ENCODE data around the gene COQ10A.
"Not testable (repeated sequence)": the region's sequence is repeated elsewhere in the genome, so short reads cannot be mapped to it uniquely, and the experiment has no call there.

The COQ10A gene

DNA sequence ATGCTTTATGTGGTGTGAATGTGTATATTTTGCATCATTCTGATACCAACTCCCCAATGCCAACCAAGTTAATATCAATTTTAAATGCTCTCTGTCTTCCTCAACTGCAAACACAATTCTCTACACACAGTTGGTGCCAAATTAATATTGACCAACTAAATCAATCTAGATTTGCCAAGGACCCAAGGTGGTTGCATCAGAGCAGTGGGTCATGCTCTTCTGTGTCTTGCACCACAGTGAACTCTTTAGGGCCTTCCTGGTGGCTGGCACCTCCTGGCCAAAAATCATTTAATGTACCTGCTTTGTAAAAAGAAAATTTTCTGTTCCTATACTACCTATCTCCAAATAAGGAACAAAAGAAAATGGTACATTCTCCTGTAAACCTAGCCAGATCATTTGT, 14.1 kb downstream of the COQ10A start:
- no peak for DNase-seq (ENCODE audit: low spot score)

DNA sequence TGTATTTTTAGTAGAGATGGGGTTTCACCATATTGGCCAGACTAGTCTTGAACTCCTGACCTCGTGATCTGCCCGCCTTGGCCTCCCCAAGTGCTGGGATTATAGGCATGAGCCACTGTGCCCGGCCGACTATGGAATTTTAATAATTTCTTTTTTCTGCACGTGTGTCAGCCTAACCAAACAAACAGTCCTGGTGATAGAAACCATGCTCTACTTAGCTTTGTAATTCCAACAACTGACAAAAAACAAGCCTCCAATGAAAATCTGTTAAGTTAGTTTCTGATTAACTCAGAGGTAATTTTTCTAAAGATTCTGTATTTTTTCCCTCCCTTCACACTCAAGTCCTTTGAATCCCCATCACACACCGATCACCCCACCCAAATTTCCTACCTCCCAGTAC, 15.3 kb downstream of the COQ10A start:
- DNase-seq (ENCODE audit: low spot score): no peak

DNA sequence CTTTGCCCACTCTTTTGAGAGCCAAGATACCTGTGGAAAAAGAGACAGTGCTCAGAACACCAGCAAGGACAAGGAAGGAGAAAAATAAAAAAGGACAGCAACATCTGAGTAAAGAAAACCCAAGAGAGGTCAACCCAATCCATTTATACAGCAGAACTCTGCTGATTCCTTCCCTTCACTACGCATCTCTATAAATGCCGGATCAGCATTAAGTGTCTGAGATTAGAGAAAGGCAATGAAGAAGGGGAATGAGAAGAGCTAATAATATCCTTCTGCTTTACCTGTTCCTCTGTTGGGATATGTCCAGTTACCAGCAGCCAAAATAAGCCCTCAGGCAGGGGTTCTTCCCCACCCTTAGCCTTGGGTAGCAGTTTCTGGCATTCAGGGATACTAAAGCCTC, 15.8 kb downstream of the COQ10A start:
- DNase-seq (ENCODE audit: low spot score): no peak

DNA sequence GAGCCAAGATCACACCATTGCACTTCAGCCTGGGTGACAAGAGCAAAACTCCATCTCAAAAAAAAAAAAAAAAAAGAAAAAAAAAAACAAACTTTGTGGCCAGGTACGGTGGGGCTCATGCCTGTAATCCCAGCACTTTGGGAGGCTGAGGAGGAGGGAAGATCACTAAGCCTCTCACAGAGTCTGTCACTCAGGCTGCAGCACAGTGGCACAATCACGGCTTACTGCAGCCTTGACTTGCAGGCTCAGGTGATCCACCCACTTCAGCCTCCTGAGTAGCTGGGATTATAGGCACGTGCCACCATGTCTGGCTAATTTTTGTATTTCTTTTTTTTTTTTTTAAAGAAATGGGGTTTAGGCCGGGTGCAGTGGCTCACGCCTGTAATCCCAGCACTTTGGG, 17.5 kb downstream of the COQ10A start:
- DNase-seq (ENCODE audit: low spot score): not testable (repeated sequence)

GRCh38 chr12:56286044-56286830, 19.5 kb downstream of the COQ10A start:
- no peak for DNase-seq (ENCODE audit: low spot score)

GRCh38 chr12:56288705-56289387, 22.1 kb downstream of the COQ10A start:
- no peak for DNase-seq (ENCODE audit: low spot score)

- DNase-seq (ENCODE audit: low spot score): no peak
These were observed 27.1 kb downstream of the COQ10A start for GRCh38 chr12:56293795-56294194.

DNA sequence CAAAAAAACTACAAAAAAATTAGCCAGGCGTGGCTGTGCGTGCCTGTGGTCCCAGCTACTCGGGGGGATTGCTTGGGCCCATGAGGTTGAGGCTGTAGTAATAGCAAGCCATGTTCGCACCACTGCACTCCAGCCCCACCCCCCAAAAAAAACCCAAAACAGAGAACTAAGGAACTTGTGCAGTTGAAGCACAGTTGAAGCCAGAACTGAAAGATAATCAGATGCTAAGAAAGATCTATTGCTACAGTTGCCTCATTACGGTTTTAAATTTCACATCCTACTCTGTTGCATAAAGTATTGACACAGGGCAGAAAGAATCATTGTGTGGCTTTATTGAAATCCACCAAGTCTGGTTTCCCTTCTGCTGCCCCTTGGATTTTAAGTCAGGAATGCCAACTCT, 29.6 kb downstream of the COQ10A start:
- no peak for DNase-seq (ENCODE audit: low spot score)

DNA sequence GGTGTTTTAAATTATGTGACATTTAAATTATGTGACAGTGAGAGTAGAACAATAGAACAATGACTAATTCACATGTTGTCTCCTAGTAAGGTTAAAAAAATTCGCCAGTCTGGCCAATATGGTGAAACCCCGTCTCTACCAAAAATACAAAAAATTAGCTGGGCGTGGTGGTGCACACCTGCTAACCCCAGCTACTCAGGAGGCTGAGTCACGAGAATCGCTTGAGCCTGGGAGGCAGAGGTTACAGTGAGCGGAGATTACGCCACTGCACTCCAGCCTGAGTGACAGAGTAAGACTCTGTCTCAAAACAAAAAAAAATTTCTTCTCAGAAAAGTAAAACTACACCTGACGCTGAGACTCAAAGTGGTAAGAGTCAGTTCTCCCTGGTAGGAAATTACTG, 30.7 kb downstream of the COQ10A start:
- no peak for DNase-seq (ENCODE audit: low spot score)

DNA sequence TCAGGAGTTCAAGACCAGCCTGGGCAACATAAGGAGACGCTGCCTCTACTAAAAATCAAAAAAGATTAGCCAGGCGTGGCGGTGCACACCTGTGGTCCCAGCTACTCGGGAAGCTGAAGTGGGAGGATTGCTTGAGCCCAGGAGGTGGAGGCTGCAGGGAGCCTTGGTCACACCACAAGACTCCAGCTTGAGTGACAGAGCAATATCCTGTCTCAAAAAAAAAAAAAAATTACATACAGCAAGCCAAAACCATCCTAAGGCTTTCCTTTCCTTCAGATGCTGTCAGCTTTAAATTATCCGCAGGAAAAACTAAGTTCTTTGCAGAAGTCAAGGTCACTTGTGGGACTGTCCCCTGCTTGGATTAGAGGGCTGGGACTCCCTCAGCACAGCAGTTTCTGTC, 32.1 kb downstream of the COQ10A start:
- DNase-seq (ENCODE audit: low spot score): no peak

- DNase-seq (ENCODE audit: low spot score): peak; percentile 42
These were observed 32.6 kb downstream of the COQ10A start for GRCh38 chr12:56299308-56299852.

- DNase-seq (ENCODE audit: low spot score): peak; percentile 99
These were observed 33.3 kb downstream of the COQ10A start, which contains the start of gene CS for GRCh38 chr12:56299853-56300643. TSS of gene CS (minus strand) at chr12:56300330. CDS start at chr12:56300201, 129 bp downstream.

DNA sequence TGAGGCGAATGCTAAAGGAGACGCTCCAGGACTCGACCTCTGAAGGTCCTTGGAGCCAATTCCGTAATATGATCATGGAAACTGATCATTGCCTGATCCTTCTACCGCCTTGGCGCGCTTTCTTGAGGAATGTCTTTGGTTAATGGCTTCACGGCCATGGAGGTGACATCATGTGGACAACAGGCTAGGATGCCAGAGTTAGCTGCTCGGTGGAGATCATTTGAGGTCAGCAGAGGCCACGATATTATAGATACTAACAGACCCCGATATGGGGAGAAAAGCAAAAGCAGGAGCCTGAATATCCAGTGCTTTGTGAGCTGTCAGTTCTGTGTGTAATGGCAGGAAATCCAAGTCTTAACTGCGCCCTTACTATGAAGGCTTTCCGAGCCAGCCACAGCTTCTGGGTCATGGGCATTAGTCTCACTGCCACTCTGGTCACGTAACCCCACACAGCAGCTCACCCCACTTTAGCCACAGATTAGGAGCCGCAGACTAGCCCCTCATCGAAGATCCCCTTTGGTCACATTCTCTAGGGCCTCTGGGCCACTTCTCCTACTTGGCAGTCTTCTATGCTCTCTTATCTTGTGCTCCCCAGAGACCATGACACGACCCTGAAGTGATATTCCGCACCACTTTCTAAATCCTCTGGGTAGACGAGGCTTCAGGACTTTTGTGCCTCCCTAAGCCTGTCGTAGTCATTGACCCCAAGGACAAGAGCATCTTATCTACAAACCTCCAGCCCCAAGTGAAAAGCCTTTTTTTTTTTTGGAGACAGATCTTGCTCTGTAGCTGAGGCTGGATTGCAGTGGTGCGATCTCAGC, 34.1 kb downstream of the COQ10A start:
- DNase-seq (ENCODE audit: low spot score): no peak

GRCh38 chr12:56304276-56304675, 37.5 kb downstream of the COQ10A start:
- no peak for DNase-seq (ENCODE audit: low spot score)

DNA sequence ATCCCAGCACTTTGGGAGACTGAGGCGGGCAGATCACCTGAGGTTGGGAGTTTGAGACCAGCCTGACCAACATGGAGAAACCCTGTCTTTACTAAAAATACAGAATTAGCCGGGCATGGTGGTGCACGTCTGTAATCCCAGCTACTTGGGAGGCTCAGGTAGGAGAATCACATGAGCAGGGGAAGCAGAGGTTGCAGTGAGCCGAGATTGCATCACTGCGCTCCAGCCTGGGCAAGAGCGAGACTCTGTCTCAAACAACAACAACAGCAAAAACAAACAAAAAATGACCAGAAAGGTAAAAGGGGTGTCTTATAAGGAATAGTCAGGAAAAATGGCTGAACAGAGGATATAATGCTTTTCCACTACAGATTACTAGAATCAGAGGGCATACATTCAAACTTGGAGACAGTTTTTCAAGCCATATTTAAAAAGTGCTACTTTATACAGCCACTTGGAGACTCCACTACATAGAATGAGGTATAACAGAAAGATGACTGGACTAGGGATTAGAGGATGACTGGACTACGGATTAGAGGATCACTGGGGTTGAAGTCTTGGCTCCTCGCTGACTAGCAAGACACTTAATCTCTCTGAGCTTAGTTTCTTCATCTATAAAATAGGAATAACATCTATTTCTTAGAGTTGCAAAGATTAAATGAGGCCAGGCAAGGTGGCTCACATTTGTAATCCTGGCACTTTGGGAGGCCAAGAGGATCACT, 38.3 kb downstream of the COQ10A start:
- no peak for DNase-seq (ENCODE audit: low spot score)

DNA sequence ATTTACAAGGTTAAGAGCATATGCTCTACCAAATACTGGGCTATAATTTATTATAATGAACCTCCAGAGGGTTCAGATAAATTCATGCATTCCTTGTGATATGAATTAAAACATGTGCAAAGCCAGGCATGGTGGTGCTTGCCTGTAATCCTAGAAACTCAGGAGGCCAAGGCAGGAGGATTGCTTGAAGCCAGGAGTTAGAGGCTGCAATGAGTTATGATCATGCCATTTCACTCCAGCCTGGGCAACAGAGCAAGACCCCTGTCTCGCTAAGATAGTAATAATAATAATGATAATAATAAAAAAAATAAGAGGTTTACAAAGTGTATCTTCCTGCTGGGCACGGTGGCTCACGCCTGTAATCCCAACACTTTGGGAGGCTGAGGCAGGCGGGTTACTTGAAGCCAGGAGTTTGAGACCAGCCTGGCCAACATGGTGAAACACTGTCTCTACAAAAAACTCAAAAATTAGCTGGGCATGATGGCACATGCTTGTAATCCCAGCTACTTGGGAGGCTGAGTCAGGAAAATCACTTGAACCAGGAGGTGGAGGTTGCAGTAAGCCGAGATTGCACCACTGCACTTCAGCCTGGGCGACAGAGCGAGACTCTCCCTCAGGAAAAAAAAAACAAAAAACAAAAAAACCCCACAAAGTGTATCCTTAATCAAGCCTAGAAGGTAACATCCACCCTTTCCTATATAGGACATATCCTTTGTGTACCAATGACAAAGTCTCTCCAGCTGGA, 40.7 kb downstream of the COQ10A start:
- no peak for DNase-seq (ENCODE audit: low spot score)

DNA sequence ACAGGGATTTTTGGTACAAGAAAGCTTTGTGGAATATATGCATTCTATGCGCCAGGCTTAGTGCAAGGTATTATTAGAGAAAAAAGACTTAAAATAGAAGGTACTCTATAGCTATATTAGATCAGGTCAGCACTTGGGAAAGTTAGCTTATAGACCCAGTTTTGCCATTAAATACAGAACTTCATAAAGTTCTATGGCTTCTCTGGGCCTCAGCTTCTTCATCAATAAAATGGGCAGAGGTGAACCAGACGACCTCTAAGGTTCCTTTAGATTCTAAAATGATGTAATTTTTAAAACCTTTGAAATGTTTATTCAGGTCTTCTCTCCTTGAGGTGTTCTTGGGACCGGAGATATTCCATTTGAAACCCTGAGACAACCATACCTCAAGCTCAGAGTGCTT, 42.0 kb downstream of the COQ10A start:
- no peak for DNase-seq (ENCODE audit: low spot score)

DNA sequence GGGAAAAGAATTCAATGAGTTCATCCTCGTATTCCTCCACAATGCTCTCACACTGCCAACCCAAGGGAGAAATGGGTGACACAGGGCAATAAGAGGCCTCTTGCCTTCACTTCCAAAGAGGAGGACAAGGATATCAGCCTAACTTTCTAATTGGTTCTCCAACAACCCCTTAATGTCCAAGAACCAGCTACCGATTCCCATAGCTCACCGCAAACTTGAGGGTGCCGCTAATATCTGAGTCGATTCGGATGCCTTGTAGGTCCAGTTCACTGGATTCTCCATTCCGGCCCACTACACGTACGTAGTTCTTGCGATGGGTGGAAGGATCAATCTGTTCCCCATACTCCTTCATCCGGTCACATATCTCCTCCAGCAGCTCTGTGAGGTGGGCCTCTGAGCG, 44.3 kb downstream of the COQ10A start:
- DNase-seq (ENCODE audit: low spot score): no peak

- no peak for DNase-seq (ENCODE audit: low spot score)
These were observed 48.5 kb downstream of the COQ10A start for GRCh38 chr12:56315249-56315621.

Measured in activated CD4-positive, alpha-beta T cell treated with anti-CD3 and anti-CD28 coated beads, Interleukin-2, Interleukin-4, amounts not matched to agents 100 ng/mL and 50 ng/mL, durations not matched to agents 16 hours and 8 hours (primary cell).